Measurements from ENCODE around the gene GRHPR. TPM values are rescaled to one million over a fixed set of nuclear protein-coding genes. Genes with fewer than 3 reads are reported as not detected.

GRHPR gene
- total RNA-seq, 1 experiment from 2014 or later = 80.7 TPM

DNA sequence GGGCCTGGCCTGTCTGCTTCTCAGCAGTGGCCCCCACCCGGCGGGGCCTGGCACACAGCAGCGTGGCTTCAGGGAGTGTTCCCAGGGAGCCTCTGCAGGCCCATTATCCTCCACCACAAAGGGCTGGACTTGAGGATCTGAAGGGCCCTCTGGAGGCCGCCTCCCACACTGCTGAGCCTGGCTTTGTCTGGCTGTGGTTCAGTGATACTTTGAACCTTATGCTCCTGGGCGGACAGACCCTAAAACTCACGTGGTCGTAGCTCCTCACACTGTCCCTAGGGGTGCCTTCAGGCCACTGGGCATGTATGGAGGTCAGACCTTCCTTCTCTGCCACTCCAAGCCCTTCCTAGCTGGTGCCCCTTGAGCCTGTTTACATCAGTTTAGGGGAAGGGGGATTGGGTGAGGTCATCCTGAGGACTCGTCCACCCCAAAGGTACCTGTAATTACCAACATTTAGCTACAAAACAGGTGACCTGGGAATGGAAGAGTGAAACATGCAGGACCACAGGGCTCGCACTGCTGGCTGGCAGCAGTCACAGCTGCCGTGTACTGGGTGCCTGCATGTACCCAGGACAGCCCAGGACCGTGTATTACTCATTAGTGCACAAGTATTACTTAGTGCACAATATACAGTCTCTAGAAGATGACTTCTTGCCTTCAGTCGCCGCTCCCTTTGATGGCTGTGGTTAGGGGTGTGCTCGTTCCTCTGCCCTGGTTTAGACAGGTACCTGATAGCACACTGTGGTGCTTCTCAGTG, 8.5 kb downstream of the GRHPR start (continued):
- no peak for TF ChIP-seq ETV6 (CRISPR knock-in tag; IDR thresholded peaks at IDR 0.05)
- no peak for TF ChIP-seq NFE2L1 (CRISPR knock-in tag; IDR thresholded peaks at IDR 0.05)
- TF ChIP-seq, protein P1, sequence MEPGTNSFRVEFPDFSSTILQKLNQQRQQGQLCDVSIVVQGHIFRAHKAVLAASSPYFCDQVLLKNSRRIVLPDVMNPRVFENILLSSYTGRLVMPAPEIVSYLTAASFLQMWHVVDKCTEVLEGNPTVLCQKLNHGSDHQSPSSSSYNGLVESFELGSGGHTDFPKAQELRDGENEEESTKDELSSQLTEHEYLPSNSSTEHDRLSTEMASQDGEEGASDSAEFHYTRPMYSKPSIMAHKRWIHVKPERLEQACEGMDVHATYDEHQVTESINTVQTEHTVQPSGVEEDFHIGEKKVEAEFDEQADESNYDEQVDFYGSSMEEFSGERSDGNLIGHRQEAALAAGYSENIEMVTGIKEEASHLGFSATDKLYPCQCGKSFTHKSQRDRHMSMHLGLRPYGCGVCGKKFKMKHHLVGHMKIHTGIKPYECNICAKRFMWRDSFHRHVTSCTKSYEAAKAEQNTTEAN (CRISPR knock-in tag; IDR thresholded peaks at IDR 0.05) = no peak
- TF ChIP-seq SMAD4 (CRISPR knock-in tag; IDR thresholded peaks at IDR 0.05) = no peak

DNA sequence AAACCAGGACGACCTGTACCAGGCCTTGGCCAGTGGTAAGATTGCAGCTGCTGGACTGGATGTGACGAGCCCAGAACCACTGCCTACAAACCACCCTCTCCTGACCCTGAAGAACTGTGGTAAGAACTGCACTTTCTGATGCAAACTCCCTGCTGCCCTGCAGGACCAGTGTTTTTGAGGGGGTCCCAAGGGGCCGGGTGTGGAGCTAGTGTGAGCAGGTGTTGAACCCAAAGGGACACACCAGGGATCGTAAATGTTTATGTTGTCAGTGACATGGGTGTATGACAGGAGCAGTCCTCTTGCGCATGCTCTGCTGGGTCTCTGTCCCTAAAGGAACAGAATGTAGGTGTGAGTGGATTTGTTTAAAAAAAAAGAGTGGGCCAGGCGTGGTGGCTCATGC, 9.5 kb downstream of the GRHPR start:
- Mint-ChIP-seq H3K36me3 (peaks cover 55% of the 10 kb centered on the region), H3K27ac (peak overlapping the region; percentile 91), H3K9me3 (no peaks in the 10 kb centered on the region), H3K4me1 (peaks cover 27% of the 10 kb centered on the region), H3K4me3 (no peak overlapping the region), H3K27me3 (ENCODE audit: low read depth) (no peaks in the 10 kb centered on the region)
- no peak for TF ChIP-seq GRHL2 (CRISPR knock-in tag; IDR thresholded peaks at IDR 0.05; ENCODE audit: insufficient replicate concordance, severe bottlenecking)
- TF ChIP-seq ZNF396 (CRISPR knock-in tag; IDR thresholded peaks at IDR 0.05; ENCODE audit: borderline replicate concordance) = no peak
- TF ChIP-seq MYBL2 (CRISPR knock-in tag; IDR thresholded peaks at IDR 0.05) = no peak
- TF ChIP-seq, protein P2, sequence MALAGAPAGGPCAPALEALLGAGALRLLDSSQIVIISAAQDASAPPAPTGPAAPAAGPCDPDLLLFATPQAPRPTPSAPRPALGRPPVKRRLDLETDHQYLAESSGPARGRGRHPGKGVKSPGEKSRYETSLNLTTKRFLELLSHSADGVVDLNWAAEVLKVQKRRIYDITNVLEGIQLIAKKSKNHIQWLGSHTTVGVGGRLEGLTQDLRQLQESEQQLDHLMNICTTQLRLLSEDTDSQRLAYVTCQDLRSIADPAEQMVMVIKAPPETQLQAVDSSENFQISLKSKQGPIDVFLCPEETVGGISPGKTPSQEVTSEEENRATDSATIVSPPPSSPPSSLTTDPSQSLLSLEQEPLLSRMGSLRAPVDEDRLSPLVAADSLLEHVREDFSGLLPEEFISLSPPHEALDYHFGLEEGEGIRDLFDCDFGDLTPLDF (CRISPR knock-in tag; IDR thresholded peaks at IDR 0.05) = no peak
- TF ChIP-seq ERG (CRISPR knock-in tag; IDR thresholded peaks at IDR 0.05) = no peak
- no peak for TF ChIP-seq RELA (CRISPR knock-in tag; IDR thresholded peaks at IDR 0.05; ENCODE audit: borderline replicate concordance)
- ChIA-PET CTCF (interaction anchor here (1.4 kb wide), 1 partner anchor 21 kb away, joined by 5 read pairs; no protein-coding TSS in a partner anchor), POLR2A (no interaction called here)
- no peak for DNase-seq (ENCODE audit: low spot score)
- ATAC-seq = no peak

GRCh38 chr9:37433867-37434371, 11.4 kb downstream of the GRHPR start:
- H3K4me3 Mint-ChIP-seq = peak overlapping the region; percentile 33
- peak overlapping the region; percentile 97 for H3K27ac Mint-ChIP-seq
- H3K27me3 Mint-ChIP-seq (ENCODE audit: low read depth) = no peaks in the 10 kb centered on the region
- peaks cover 27% of the 10 kb centered on the region for H3K4me1 Mint-ChIP-seq
- ChIA-PET POLR2A (interaction anchor here (0.7 kb wide), 1 partner anchor 11 kb away, joined by 3 read pairs; the partner anchor contains the start of gene GRHPR), CTCF (interaction anchor here (0.6 to 2.1 kb wide), 9 partner anchors 18 to 561 kb away, joined by 3 to 20 read pairs (median 6); no protein-coding TSS in a partner anchor)
- H3K9me3 Mint-ChIP-seq = no peaks in the 10 kb centered on the region
- H3K36me3 Mint-ChIP-seq = peaks cover 56% of the 10 kb centered on the region
- TF ChIP-seq ZNF532 (CRISPR knock-in tag; IDR thresholded peaks at IDR 0.05; ENCODE audit: borderline replicate concordance) (no peak), ZNF317 (CRISPR knock-in tag; IDR thresholded peaks at IDR 0.05; ENCODE audit: borderline replicate concordance, low read depth) (peak; percentile 68; the same call in 1 of the 2 replicates), SP1 (CRISPR knock-in tag; conservative IDR thresholded peaks at IDR 0.05) (0 out of 2 replicates have a peak, but pooled peaks have one; percentile 16), FOXK1 (CRISPR knock-in tag; IDR thresholded peaks at IDR 0.05) (peak; percentile 44; the same call in 1 of the 2 replicates), CREM (CRISPR knock-in tag; IDR thresholded peaks at IDR 0.05) (peak; percentile 65; the same call in 1 of the 2 replicates)
- TF ChIP-seq, protein P3, sequence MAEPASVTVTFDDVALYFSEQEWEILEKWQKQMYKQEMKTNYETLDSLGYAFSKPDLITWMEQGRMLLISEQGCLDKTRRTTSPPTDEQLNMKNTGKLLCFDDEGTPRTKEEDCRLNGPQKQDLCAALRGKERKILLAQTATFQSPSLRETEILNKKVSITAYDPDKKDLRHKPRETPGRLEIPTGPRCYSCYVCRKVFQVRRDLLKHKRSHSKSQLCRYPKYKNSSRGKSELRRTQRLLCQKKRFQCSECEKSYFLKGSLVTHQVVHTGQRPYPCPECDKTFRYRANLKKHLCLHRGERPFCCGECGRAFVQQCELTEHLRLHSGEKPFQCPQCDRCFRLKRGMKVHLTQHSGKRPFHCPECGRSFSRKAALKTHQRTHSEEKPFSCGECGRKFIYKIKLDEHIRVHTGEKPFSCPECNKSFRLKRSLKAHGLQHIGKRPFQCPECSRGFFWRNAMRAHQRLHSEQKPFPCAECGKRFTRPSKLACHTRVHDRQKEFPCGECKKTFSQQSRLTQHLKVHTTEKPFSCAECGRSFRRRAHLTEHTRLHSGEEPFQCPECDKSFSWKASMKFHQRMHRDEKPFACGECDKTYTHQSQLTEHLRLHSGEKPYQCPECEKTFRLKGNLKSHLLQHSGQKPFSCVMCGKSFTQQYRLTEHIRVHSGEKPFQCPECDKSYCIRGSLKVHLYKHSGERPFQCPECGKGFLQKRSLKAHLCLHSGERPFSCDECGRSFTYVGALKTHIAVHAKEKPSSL (CRISPR knock-in tag; conservative IDR thresholded peaks at IDR 0.05) = no peak
- DNase-seq (ENCODE audit: low spot score) = peak; percentile 55
- ATAC-seq = peak; percentile 70

All from WTC11 (cell line).